KOPT-K1 (cell line): Measurements from ENCODE around the gene MZF1.

Experiments used
- H3K27ac ChIP-seq: fragments of 200-600 bp; sonication (generic); 2 replicates; pipeline ENCODE4 v1.5.1; 2016; ENCODE audit warnings: antibody characterized with exemption, mild to moderate bottlenecking, low read depth, low read length; ENCODE audit not compliant: poor library complexity, severe bottlenecking
- H3K36me3 ChIP-seq: fragments of 200-600 bp; sonication (generic); 2 replicates; pipeline ENCODE4 v1.5.1; 2017; ENCODE audit warnings: antibody characterized with exemption, mild to moderate bottlenecking, low read length, moderate library complexity; ENCODE audit not compliant: insufficient read depth
- H3K9me3 ChIP-seq: fragments of 200-600 bp; sonication (generic); 2 replicates; pipeline ENCODE4 v1.5.1; 2017; ENCODE audit warnings: antibody characterized with exemption, low read length, mild to moderate bottlenecking; ENCODE audit not compliant: insufficient read depth, poor library complexity, severe bottlenecking

MZF1 gene

DNA sequence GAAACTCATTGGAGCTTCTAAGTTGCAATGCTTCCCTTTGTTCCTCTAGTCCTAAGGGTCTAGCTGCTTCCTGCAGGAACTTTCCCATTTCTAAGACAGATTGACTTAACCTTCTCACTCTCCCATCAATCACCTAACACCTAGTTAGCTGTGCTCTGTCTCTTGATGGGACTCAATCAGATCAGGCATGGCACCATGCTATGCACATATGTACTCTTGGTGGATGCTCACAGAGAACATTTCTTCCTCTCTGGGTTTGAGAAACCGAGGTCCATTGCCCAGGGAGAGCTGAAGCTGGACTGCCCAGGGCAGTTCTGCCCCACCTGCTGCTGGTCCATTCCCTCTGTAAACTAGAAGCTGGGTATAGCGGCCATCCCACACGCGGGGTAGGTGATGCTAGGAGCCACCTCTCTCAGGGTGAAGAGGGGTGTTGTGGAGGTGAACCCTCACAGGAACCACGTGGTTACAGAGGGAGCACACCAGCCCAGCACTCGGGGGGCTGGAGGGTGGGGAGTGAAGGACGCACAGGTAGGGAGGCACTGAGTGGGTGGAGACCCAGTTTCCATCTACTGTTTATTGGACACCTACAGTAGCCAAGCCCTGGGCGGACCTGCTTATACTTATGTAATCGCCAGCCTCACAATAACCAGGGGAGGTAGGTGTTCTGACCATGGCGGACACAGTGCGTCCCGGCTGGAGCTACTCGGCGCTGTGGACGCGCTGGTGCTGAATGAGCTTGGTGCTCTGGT lies 11.6 kb downstream of the MZF1 start:
- Histone ChIP-seq H3K27ac (peak overlapping the region; percentile 96), H3K9me3 (no peaks in the 10 kb centered on the region), H3K36me3 (peaks cover 26% of the 10 kb centered on the region)

DNA sequence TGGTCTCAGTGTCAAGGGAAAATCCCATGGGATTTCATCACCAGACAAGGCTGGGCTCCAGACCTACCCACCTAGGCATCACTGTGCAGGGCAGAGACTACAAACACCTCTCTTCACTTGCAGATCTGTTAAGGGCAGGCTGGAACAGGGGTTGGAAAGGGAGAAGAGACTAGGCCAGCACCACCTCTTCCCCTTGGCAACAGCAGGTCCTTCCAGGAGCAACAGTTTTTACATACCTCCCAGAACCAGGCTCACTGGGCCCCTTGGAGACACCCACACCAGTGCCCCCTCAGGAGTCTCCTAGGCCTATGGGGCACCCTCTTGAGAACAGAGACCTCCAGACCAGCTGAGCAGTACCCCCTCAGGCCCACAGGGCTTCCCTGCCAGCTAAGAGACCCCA lies 12.2 kb downstream of the MZF1 start:
- Histone ChIP-seq H3K36me3 (peaks cover 29% of the 10 kb centered on the region), H3K27ac (peak overlapping the region; percentile 96), H3K9me3 (no peaks in the 10 kb centered on the region)

DNA sequence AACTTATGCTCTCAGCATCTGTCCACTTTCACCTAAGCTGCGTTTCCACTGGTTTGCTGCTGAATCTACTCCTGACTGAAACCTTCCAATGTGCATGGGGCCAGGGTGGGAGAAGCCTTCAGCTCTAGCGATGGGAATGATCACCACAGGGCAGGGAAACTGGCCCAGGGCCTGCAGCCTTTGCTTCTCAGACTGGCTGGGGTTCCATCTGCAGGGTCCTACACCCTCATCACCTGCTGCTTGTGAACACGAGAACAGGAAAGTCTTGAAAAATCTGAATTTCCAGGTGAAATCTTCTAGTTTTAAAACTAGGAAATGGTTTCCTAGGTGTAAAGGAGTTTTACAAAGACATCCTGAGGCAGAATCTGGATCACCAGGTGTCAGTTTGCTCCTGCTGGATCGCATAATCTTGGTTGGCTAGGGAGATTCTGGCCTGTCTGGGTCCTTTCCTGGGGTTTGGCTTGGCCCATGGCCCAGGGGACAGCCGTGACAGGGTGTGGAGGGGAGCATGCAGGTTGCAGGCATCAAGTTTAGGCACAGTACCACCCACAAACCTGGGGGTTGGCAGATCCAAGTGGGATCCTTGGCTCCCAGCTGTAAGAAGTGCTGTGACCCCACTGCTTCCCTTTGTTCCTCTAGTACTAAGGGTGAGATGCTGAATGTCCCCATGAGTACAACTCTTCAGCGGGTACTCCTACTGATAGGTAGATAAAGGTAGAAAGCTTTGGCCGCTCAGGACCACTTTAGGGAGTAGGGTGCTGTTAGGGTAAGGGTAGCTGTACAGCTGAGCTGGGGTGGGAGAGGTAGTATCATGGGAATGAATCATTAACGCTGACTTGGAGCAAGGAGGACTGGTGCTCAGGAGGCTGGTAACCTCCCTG lies 12.9 kb downstream of the MZF1 start:
- H3K9me3 ChIP-seq: no peaks in the 10 kb centered on the region
- H3K36me3 ChIP-seq: peaks cover 36% of the 10 kb centered on the region
- H3K27ac ChIP-seq: peak overlapping the region; percentile 96

DNA sequence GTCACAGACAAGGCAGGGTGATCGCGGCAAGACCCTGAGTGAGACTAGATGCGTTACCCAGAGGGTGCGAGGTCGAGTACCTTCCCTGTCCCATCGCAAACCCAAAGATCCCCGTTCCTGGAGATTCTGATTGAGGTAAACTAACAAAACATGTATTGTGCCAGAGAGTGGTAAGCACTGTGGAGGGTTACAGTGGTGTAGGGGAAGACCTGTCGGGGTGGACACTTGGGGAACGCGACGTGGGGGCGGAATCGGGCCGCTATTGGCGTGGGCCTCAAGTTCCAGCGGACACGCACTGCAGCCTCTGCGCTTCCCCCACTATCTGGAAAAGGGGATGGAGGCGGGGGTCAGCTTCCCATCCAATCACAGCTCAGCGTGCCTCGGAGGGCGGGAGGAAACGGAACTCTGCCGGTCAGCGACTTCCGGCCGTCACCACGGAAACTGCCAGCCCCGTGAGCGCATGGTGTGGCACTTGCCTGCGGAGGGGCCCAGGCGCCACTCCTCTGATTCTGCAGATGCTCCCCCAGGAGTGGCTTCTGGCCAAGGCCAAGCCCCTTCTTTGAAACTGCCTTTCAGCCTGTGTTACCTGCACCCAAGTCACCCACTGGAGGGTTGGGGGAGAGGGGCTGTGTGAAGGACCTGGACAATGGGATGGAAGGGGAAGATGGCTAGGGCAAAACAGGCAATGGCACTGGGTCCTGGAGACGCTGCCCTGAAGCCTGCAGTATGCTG lies 13.7 kb downstream of the MZF1 start:
- Histone ChIP-seq H3K9me3 (no peaks in the 10 kb centered on the region), H3K36me3 (peaks cover 36% of the 10 kb centered on the region), H3K27ac (peak overlapping the region; percentile 96)

DNA sequence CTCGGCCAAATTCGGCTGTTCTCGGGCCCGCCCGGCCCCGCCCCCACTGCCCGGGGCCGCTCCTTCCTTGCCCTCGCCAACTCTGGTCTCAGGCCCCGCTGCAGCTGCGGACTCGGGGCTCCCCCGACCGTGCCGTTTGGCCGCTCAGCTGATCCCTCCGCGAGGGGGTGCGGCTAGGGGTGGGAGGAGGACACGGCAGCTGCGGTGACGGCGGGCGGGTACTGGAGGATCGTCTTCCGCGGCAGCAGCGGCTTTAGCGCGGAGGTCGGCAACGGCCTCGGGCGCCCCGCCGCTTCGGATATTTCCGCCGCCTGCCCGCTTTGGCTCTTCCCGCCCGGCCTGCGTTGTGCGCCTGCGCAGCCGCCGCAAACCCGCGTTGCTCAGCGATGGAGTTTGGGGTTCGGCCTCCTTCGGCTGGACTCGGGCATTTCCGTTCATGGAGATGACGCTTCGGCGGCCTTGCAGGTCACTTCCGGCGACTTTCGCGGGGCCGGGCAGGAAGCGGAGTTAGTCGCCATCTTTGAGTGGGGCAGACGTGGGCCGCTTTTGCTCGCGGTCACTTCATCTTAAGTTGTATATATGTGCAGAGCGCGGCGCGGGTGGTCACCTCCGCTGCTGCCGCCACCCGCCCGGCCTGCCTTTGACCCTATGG lies 14.4 kb downstream of the MZF1 start:
- Histone ChIP-seq H3K27ac (peak overlapping the region; percentile 96), H3K9me3 (no peaks in the 10 kb centered on the region), H3K36me3 (peaks cover 39% of the 10 kb centered on the region)

DNA sequence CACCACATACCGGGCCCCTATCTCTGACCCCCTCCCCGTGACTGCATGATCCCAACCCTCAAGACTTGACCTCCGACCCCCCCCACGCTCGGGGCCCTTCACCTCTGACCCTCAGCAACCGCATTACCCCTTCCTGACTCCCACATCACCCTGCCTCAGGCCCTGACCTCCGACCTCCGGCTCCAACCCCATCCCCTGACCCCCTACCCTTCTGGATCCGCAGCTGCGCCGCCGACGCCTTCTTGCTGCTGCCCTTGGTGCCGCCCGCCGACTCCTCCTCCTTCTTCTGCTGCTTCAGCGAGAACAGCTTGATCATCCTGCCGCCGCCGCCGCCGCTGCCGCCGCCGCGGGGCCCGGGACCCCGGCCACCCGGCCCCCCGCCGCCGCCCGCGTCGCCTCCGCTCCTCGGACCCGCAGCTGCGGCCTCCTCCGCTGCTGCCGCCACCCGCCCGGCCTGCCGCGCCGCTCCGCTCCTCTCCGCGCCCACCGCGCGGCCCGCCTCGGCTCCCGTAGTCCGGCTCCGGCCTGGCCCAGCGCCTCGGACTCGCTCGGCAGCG lies 15.0 kb downstream of the MZF1 start, which contains the start of gene UBE2M:
Gene UBE2M (minus strand): TSS at position 546 of the 557 bp plus-strand sequence. CDS start 230 bp downstream, at position 316.
- no peaks in the 10 kb centered on the region for H3K9me3 ChIP-seq
- peaks cover 37% of the 10 kb centered on the region for H3K36me3 ChIP-seq
- peak within 1 kb of the TSS; percentile 96 for H3K27ac ChIP-seq

DNA sequence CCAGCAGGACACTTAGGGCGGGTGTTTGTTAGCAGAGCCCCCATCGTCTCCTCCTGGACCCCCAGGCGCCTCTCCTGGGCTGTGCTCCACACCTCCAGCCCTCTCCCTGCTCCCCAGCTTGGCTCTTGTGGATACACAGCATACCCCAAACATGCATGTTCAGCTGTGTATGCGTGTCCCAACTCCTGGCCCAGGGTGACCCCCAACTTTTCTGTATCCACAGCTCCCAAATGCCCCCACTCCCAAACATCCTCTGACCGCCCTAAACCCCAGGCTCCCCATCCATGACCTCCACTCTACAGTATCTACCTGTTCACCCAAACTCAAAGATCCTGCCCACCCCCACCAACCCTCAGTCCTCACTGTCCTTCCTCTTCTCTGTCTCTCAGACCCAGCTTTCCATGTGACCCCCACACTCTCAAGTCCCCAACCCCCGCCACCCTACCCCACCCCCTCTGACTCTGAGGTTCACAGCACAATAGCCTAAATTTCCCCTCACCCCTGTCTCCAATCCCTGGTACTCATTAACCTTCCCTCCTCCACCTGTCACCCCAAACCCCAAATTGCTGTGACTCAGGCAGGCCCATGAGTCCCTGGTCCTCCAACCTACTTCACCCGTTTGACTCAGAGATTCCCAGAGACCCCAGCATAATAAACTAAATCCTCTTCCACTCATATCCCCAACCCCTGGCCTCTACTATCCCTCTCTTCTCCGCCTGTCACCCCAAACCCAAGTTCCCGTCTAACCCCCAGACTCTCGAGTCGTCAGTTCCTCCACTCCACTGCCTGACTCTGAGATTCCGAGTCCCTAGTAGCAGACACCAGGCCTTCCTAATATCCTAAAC lies 15.7 kb downstream of the MZF1 start:
- H3K9me3 ChIP-seq: no peaks in the 10 kb centered on the region
- H3K27ac ChIP-seq: peak overlapping the region; percentile 96

DNA sequence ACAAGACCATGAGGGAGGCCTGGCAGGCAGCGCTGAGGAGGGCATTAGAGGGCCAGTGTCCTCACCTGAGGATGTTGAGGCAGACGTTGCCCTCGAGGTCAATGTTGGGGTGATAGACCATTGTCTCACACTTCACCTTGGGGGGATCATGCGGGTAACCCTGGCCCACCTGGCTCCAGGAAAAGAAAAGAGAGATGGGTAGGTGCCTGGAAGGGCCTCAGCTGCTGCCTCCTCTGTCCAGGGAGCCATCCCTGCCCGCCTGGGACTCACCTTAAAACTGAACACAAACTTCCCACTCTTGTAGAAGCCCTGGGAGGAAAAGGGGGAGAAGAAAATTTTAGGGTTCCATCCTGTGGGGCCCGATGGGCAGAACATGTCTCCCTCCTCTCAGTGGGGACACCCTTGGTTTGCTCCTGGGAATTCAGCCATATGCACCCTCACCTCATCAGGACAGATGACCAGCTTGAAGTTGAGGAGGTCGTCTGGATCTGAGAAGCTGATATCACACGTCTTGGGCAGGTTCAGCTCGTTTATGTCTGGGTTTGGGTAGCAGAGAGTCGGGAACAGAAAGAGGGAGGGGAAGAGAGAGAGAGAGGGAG lies 16.4 kb downstream of the MZF1 start:
- Histone ChIP-seq H3K9me3 (no peaks in the 10 kb centered on the region), H3K36me3 (peaks cover 43% of the 10 kb centered on the region), H3K27ac (peak overlapping the region; percentile 96)

More for the DNA sequence above, 15.7 kb downstream of the MZF1 start:
- H3K36me3 ChIP-seq: peaks cover 42% of the 10 kb centered on the region

DNA sequence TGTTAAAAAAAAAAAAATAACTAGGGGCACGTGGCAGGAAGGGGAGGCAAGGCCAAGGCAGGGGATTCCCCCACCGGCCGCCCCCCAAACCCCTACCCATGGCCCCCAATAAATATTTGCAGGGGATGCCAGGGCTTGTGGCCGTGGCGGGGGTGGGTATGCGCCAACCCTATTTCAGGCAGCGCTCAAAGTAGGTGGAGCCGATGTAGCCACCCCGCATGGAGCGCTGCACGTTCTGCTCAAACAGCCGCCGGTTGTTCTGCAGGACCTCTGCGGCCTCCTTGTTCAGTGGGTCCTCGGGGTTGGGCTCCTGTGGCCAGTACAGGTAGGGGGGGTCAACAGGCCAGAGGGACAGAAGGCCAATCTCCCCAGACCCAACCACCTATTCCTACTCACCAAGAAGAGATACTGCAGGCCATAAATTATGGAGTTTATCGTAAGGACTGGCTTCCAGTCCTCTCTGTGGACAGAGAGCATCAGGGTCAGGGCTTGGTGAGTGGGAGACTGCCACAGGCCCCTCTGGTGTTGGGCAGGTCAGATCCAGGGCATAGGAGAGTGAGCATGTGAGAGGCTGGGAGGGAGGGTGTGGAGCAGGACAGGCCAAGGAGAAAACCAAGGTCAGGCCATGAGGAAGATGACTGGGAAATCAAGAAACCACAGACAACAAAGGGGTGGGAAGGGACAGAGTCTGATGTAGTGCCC lies 17.1 kb downstream of the MZF1 start:
- Histone ChIP-seq H3K27ac (no peak overlapping the region), H3K9me3 (no peaks in the 10 kb centered on the region), H3K36me3 (peaks cover 47% of the 10 kb centered on the region)

DNA sequence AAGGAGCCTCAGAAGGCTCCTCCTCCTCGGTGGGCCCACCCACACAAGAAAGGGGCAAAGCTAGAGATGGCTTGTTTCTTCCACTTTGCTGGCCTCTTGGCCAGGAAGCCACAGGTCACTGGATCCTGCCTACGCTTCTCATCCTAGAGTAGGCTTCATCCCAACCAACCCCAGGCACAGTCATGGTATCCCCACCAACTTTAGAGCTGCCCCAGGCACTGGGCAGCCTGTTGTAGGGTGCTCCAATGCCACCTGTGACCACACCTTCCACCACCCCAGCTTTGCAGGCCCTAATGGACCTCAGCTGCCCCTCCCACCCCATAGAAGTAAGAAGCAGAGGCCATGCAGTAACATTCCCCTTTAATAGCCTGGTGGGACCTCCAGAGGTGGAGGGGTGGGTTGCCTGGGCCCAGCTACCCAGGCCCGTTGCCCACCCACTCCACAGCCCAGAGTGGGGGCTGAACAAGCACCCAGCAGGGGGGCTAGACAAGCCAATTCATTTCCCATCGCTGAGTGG lies 17.7 kb downstream of the MZF1 start:
- H3K36me3 ChIP-seq: peaks cover 54% of the 10 kb centered on the region
- no peaks in the 10 kb centered on the region for H3K9me3 ChIP-seq
- H3K27ac ChIP-seq: peak overlapping the region; percentile 87

DNA sequence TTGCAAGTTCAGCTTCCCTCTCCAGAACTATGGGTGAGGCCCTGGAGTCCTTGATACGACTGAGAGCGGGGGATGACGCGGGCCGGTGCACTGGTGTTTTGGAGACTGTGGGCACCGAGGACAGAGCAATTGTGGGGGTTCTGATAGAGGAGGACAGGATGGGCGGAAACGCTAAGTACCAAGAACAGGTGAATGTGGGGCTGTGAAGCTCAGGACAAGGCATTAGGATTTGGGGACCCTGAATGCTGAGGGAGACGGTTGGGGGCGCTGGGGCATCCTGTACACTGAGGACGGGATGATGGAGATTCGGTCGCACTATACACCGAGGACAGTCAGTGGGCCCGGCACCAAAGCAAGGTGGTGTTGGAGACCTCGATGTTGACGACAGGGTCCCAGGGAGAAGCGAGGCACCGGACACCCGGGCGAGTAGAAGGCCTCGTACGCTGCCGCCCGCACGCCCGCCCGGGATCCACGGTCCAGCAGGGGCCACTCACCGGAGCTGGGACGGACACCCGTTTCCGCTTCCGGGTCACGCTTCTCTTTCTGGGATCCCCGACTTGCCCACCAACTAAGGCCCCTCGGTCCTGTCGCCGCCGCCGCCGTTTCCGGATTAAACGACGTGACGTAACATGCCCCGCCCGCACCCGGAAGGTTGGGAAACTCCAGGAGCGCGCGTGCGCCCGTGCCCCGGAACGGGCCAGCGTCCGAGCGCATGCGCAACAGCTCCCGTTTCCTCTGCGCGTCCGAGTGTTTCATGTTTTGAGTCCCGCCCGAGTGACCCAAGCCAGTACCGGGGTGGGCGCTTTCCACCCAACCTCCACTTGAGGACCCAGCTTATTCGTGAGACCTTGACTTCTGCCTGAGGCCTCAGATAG lies 18.4 kb downstream of the MZF1 start, which contains the start of gene CHMP2A:
Gene CHMP2A (minus strand): TSS at position 612 of the 875 bp plus-strand sequence. CDS start 893 bp downstream, outside the sequence.
- Histone ChIP-seq H3K27ac (peak within 1 kb of the TSS; percentile 87), H3K36me3 (peaks cover 61% of the 10 kb centered on the region), H3K9me3 (no peaks in the 10 kb centered on the region)
